ENCODE measurements around the gene FAM24A.

FAM24A gene

DNA sequence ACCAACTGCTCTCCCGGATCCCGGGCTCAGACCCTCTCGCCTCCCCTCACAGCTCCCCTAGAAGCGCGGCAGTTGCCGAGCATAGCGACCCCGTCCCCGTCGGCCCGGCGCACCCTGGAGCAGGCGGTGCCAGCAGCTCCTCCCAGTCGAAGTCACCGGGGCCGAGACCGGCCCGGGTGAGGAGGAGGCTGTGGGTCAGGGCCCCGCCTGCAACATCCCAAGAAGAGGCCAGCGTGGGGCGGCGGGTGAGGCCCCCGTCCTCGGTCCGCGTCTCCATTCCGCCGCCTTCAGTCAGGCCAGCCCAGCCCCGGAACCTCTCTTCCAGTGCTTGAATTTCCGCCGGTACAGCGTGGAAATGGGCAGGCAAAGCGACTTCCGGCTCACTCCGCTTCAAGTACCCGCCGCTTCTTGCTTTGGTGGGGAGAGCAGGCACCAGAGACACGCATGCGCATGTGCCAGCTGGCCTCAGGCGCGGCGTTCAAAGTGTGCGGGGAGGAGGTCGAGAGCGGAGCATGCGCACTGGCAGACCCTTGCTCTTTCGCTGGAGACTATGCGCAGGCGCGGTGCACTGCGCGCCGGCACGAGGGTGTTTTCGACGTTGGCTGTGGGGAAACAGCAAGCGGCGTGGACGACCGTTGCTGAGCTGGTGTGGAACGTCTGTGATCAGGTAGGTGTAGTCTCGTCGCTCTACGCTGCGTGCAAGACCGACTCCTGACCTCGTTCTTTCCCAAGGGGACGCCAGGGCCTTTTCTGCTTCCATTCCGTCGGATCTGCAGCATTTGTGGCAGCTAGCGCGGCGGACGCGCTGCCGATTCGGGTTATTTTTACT, 43.7 kb downstream of the FAM24A start, which contains the start of gene C10orf88 (continued):
- TF ChIP-seq, protein P1, sequence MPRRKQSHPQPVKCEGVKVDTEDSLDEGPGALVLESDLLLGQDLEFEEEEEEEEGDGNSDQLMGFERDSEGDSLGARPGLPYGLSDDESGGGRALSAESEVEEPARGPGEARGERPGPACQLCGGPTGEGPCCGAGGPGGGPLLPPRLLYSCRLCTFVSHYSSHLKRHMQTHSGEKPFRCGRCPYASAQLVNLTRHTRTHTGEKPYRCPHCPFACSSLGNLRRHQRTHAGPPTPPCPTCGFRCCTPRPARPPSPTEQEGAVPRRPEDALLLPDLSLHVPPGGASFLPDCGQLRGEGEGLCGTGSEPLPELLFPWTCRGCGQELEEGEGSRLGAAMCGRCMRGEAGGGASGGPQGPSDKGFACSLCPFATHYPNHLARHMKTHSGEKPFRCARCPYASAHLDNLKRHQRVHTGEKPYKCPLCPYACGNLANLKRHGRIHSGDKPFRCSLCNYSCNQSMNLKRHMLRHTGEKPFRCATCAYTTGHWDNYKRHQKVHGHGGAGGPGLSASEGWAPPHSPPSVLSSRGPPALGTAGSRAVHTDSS (tag by site-specific recombination; IDR thresholded peaks at IDR 0.05), result no peak
- TF ChIP-seq ZNF621 (tag by site-specific recombination; IDR thresholded peaks at IDR 0.05) (no peak), ZNF624 (tag by site-specific recombination; IDR thresholded peaks at IDR 0.05) (no peak), ZNF274 (IDR thresholded peaks at IDR 0.05; ENCODE audit: low read length) (no peak), ZNF274 (tag by site-specific recombination; IDR thresholded peaks at IDR 0.05; ENCODE audit: borderline replicate concordance) (no peak), MZF1 (tag by site-specific recombination; IDR thresholded peaks at IDR 0.05; ENCODE audit: borderline replicate concordance) (no peak), ZNF426 (tag by site-specific recombination; IDR thresholded peaks at IDR 0.05) (no peak), GFI1B (tag by site-specific recombination; IDR thresholded peaks at IDR 0.05) (no peak), ZNF561 (tag by site-specific recombination; IDR thresholded peaks at IDR 0.05; ENCODE audit: borderline replicate concordance) (peak; percentile 84), ZNF837 (tag by site-specific recombination; IDR thresholded peaks at IDR 0.05) (no peak), SP3 (tag by site-specific recombination; IDR thresholded peaks at IDR 0.05) (peak; percentile 86), ZNF157 (tag by site-specific recombination; IDR thresholded peaks at IDR 0.05) (no peak), ZNF155 (tag by site-specific recombination; IDR thresholded peaks at IDR 0.05) (no peak), GLI2 (tag by site-specific recombination; IDR thresholded peaks at IDR 0.05; ENCODE audit: borderline replicate concordance, low read depth) (no peak), ZNF629 (tag by site-specific recombination; IDR thresholded peaks at IDR 0.05) (peak; percentile 79), ZNF660 (tag by site-specific recombination; IDR thresholded peaks at IDR 0.05) (peak; percentile 96), ZNF132 (tag by site-specific recombination; IDR thresholded peaks at IDR 0.05; ENCODE audit: borderline replicate concordance) (no peak), ZNF473 (tag by site-specific recombination; IDR thresholded peaks at IDR 0.05) (no peak), ZNF555 (tag by site-specific recombination; conservative IDR thresholded peaks at IDR 0.05) (no peak), ZNF423 (tag by site-specific recombination; IDR thresholded peaks at IDR 0.05) (peak; percentile 54; the same call in 1 of the 2 replicates), ZNF571 (tag by site-specific recombination; IDR thresholded peaks at IDR 0.05) (no peak), RBAK (tag by site-specific recombination; IDR thresholded peaks at IDR 0.05) (no peak), ZNF626 (tag by site-specific recombination; IDR thresholded peaks at IDR 0.05) (no peak), MYNN (tag by site-specific recombination; IDR thresholded peaks at IDR 0.05; ENCODE audit: borderline replicate concordance) (no peak), ZNF175 (tag by site-specific recombination; IDR thresholded peaks at IDR 0.05) (no peak), YY2 (tag by site-specific recombination; IDR thresholded peaks at IDR 0.05) (0 out of 2 replicates have a peak, but pooled peaks have one; percentile 44)
- TF ChIP-seq, protein P2, sequence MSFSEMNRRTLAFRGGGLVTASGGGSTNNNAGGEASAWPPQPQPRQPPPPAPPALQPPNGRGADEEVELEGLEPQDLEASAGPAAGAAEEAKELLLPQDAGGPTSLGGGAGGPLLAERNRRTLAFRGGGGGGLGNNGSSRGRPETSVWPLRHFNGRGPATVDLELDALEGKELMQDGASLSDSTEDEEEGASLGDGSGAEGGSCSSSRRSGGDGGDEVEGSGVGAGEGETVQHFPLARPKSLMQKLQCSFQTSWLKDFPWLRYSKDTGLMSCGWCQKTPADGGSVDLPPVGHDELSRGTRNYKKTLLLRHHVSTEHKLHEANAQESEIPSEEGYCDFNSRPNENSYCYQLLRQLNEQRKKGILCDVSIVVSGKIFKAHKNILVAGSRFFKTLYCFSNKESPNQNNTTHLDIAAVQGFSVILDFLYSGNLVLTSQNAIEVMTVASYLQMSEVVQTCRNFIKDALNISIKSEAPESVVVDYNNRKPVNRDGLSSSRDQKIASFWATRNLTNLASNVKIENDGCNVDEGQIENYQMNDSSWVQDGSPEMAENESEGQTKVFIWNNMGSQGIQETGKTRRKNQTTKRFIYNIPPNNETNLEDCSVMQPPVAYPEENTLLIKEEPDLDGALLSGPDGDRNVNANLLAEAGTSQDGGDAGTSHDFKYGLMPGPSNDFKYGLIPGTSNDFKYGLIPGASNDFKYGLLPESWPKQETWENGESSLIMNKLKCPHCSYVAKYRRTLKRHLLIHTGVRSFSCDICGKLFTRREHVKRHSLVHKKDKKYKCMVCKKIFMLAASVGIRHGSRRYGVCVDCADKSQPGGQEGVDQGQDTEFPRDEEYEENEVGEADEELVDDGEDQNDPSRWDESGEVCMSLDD (tag by site-specific recombination; IDR thresholded peaks at IDR 0.05), result 0 out of 2 replicates have a peak, but pooled peaks have one; percentile 20
- TF ChIP-seq, protein P3, sequence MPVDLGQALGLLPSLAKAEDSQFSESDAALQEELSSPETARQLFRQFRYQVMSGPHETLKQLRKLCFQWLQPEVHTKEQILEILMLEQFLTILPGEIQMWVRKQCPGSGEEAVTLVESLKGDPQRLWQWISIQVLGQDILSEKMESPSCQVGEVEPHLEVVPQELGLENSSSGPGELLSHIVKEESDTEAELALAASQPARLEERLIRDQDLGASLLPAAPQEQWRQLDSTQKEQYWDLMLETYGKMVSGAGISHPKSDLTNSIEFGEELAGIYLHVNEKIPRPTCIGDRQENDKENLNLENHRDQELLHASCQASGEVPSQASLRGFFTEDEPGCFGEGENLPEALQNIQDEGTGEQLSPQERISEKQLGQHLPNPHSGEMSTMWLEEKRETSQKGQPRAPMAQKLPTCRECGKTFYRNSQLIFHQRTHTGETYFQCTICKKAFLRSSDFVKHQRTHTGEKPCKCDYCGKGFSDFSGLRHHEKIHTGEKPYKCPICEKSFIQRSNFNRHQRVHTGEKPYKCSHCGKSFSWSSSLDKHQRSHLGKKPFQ (tag by site-specific recombination; IDR thresholded peaks at IDR 0.05), result no peak
- TF ChIP-seq, protein P4, sequence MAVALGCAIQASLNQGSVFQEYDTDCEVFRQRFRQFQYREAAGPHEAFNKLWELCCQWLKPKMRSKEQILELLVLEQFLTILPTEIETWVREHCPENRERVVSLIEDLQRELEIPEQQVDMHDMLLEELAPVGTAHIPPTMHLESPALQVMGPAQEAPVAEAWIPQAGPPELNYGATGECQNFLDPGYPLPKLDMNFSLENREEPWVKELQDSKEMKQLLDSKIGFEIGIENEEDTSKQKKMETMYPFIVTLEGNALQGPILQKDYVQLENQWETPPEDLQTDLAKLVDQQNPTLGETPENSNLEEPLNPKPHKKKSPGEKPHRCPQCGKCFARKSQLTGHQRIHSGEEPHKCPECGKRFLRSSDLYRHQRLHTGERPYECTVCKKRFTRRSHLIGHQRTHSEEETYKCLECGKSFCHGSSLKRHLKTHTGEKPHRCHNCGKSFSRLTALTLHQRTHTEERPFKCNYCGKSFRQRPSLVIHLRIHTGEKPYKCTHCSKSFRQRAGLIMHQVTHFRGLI (tag by site-specific recombination; IDR thresholded peaks at IDR 0.05), result no peak
- TF ChIP-seq, protein P5, sequence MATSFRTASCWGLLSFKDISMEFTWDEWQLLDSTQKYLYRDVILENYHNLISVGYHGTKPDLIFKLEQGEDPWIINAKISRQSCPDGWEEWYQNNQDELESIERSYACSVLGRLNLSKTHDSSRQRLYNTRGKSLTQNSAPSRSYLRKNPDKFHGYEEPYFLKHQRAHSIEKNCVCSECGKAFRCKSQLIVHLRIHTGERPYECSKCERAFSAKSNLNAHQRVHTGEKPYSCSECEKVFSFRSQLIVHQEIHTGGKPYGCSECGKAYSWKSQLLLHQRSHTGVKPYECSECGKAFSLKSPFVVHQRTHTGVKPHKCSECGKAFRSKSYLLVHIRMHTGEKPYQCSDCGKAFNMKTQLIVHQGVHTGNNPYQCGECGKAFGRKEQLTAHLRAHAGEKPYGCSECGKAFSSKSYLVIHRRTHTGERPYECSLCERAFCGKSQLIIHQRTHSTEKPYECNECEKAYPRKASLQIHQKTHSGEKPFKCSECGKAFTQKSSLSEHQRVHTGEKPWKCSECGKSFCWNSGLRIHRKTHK (tag by site-specific recombination; IDR thresholded peaks at IDR 0.05), result no peak
